Measurements from ENCODE around the gene CADPS.

CADPS gene

GRCh38 chr3:62607287-62608029 is 267.8 kb downstream of the CADPS start:
- H3K9ac ChIP-seq (ENCODE audit: low read length), result no peak overlapping the region
- peaks cover 31% of the 10 kb centered on the region for H3K4me1 ChIP-seq (ENCODE audit: control insufficient read depth, insufficient read depth, low read length)
- no peaks in the 10 kb centered on the region for H3K9me3 ChIP-seq (ENCODE audit: control insufficient read depth, low read length)
- H3K27me3 ChIP-seq (ENCODE audit: control insufficient read depth, insufficient read depth, low read length), result no peaks in the 10 kb centered on the region
- no peak overlapping the region for H3K4me3 ChIP-seq (ENCODE audit: low read length)
- no peaks in the 10 kb centered on the region for H3K36me3 ChIP-seq (ENCODE audit: control insufficient read depth, insufficient read depth, low read length)

- H3K4me3 ChIP-seq (ENCODE audit: low read length), result no peak overlapping the region
- no peaks in the 10 kb centered on the region for H3K27me3 ChIP-seq (ENCODE audit: control insufficient read depth, insufficient read depth, low read length)
- H3K36me3 ChIP-seq (ENCODE audit: control insufficient read depth, insufficient read depth, low read length), result no peaks in the 10 kb centered on the region
- no peaks in the 10 kb centered on the region for H3K9me3 ChIP-seq (ENCODE audit: control insufficient read depth, low read length)
- H3K4me1 ChIP-seq (ENCODE audit: control insufficient read depth, insufficient read depth, low read length), result peaks cover 48% of the 10 kb centered on the region
- H3K9ac ChIP-seq (ENCODE audit: low read length), result no peak overlapping the region
These were observed 269.7 kb downstream of the CADPS start for GRCh38 chr3:62605413-62606068.

- Histone ChIP-seq H3K9ac (ENCODE audit: low read length) (no peak overlapping the region), H3K36me3 (ENCODE audit: control insufficient read depth, insufficient read depth, low read length) (no peaks in the 10 kb centered on the region), H3K9me3 (ENCODE audit: control insufficient read depth, low read length) (no peaks in the 10 kb centered on the region), H3K4me3 (ENCODE audit: low read length) (no peak overlapping the region), H3K27me3 (ENCODE audit: control insufficient read depth, insufficient read depth, low read length) (no peaks in the 10 kb centered on the region), H3K4me1 (ENCODE audit: control insufficient read depth, insufficient read depth, low read length) (peaks cover 48% of the 10 kb centered on the region)
These were observed 270.4 kb downstream of the CADPS start for GRCh38 chr3:62604751-62605351.

- Histone ChIP-seq H3K9me3 (ENCODE audit: control insufficient read depth, low read length) (no peaks in the 10 kb centered on the region), H3K36me3 (ENCODE audit: control insufficient read depth, insufficient read depth, low read length) (no peaks in the 10 kb centered on the region), H3K9ac (ENCODE audit: low read length) (no peak overlapping the region), H3K27me3 (ENCODE audit: control insufficient read depth, insufficient read depth, low read length) (no peaks in the 10 kb centered on the region), H3K4me1 (ENCODE audit: control insufficient read depth, insufficient read depth, low read length) (peaks cover 47% of the 10 kb centered on the region), H3K4me3 (ENCODE audit: low read length) (no peak overlapping the region)
These were observed 270.9 kb downstream of the CADPS start for GRCh38 chr3:62604298-62604697.

- peaks cover 40% of the 10 kb centered on the region for H3K4me1 ChIP-seq (ENCODE audit: control insufficient read depth, insufficient read depth, low read length)
- H3K9me3 ChIP-seq (ENCODE audit: control insufficient read depth, low read length), result no peaks in the 10 kb centered on the region
- no peak overlapping the region for H3K4me3 ChIP-seq (ENCODE audit: low read length)
- H3K36me3 ChIP-seq (ENCODE audit: control insufficient read depth, insufficient read depth, low read length), result no peaks in the 10 kb centered on the region
- H3K27me3 ChIP-seq (ENCODE audit: control insufficient read depth, insufficient read depth, low read length), result no peaks in the 10 kb centered on the region
- H3K9ac ChIP-seq (ENCODE audit: low read length), result no peak overlapping the region
These were observed 272.2 kb downstream of the CADPS start for GRCh38 chr3:62602987-62603386.

GRCh38 chr3:62602129-62602770 is 273.0 kb downstream of the CADPS start:
- no peak overlapping the region for H3K4me3 ChIP-seq (ENCODE audit: low read length)
- no peaks in the 10 kb centered on the region for H3K9me3 ChIP-seq (ENCODE audit: control insufficient read depth, low read length)
- H3K4me1 ChIP-seq (ENCODE audit: control insufficient read depth, insufficient read depth, low read length), result peaks cover 38% of the 10 kb centered on the region
- H3K9ac ChIP-seq (ENCODE audit: low read length), result no peak overlapping the region
- no peaks in the 10 kb centered on the region for H3K27me3 ChIP-seq (ENCODE audit: control insufficient read depth, insufficient read depth, low read length)
- no peaks in the 10 kb centered on the region for H3K36me3 ChIP-seq (ENCODE audit: control insufficient read depth, insufficient read depth, low read length)

GRCh38 chr3:62601238-62602070 is 273.8 kb downstream of the CADPS start:
- Histone ChIP-seq H3K27me3 (ENCODE audit: control insufficient read depth, insufficient read depth, low read length) (no peaks in the 10 kb centered on the region), H3K9me3 (ENCODE audit: control insufficient read depth, low read length) (no peaks in the 10 kb centered on the region), H3K36me3 (ENCODE audit: control insufficient read depth, insufficient read depth, low read length) (no peaks in the 10 kb centered on the region), H3K4me3 (ENCODE audit: low read length) (no peak overlapping the region), H3K9ac (ENCODE audit: low read length) (no peak overlapping the region), H3K4me1 (ENCODE audit: control insufficient read depth, insufficient read depth, low read length) (peaks cover 39% of the 10 kb centered on the region)

GRCh38 chr3:62600033-62600432 is 275.2 kb downstream of the CADPS start:
- no peak overlapping the region for H3K9ac ChIP-seq (ENCODE audit: low read length)

GRCh38 chr3:62597491-62597890 is 277.7 kb downstream of the CADPS start:
- no peaks in the 10 kb centered on the region for H3K9me3 ChIP-seq (ENCODE audit: control insufficient read depth, low read length)
- no peaks in the 10 kb centered on the region for H3K36me3 ChIP-seq (ENCODE audit: control insufficient read depth, insufficient read depth, low read length)
- no peak overlapping the region for H3K9ac ChIP-seq (ENCODE audit: low read length)
- H3K4me3 ChIP-seq (ENCODE audit: low read length), result no peak overlapping the region
- no peaks in the 10 kb centered on the region for H3K27me3 ChIP-seq (ENCODE audit: control insufficient read depth, insufficient read depth, low read length)
- peaks cover 31% of the 10 kb centered on the region for H3K4me1 ChIP-seq (ENCODE audit: control insufficient read depth, insufficient read depth, low read length)

More at GRCh38 chr3:62600033-62600432, 275.2 kb downstream of the CADPS start:
- H3K4me3 ChIP-seq (ENCODE audit: low read length), result no peak overlapping the region
- H3K36me3 ChIP-seq (ENCODE audit: control insufficient read depth, insufficient read depth, low read length), result no peaks in the 10 kb centered on the region
- H3K4me1 ChIP-seq (ENCODE audit: control insufficient read depth, insufficient read depth, low read length), result peaks cover 38% of the 10 kb centered on the region
- H3K9me3 ChIP-seq (ENCODE audit: control insufficient read depth, low read length), result no peaks in the 10 kb centered on the region
- H3K27me3 ChIP-seq (ENCODE audit: control insufficient read depth, insufficient read depth, low read length), result no peaks in the 10 kb centered on the region

- H3K27me3 ChIP-seq (ENCODE audit: control insufficient read depth, insufficient read depth, low read length), result no peaks in the 10 kb centered on the region
- H3K9me3 ChIP-seq (ENCODE audit: control insufficient read depth, low read length), result no peaks in the 10 kb centered on the region
- peaks cover 17% of the 10 kb centered on the region for H3K4me1 ChIP-seq (ENCODE audit: control insufficient read depth, insufficient read depth, low read length)
- H3K4me3 ChIP-seq (ENCODE audit: low read length), result no peak overlapping the region
- no peak overlapping the region for H3K9ac ChIP-seq (ENCODE audit: low read length)
- no peaks in the 10 kb centered on the region for H3K36me3 ChIP-seq (ENCODE audit: control insufficient read depth, insufficient read depth, low read length)
These were observed 282.8 kb downstream of the CADPS start for GRCh38 chr3:62592408-62592807.

- no peaks in the 10 kb centered on the region for H3K36me3 ChIP-seq (ENCODE audit: control insufficient read depth, insufficient read depth, low read length)
- no peak overlapping the region for H3K9ac ChIP-seq (ENCODE audit: low read length)
- H3K4me3 ChIP-seq (ENCODE audit: low read length), result no peak overlapping the region
- H3K9me3 ChIP-seq (ENCODE audit: control insufficient read depth, low read length), result no peaks in the 10 kb centered on the region
- H3K4me1 ChIP-seq (ENCODE audit: control insufficient read depth, insufficient read depth, low read length), result peaks cover 13% of the 10 kb centered on the region
- no peaks in the 10 kb centered on the region for H3K27me3 ChIP-seq (ENCODE audit: control insufficient read depth, insufficient read depth, low read length)
These were observed 286.1 kb downstream of the CADPS start for GRCh38 chr3:62589078-62589477.

Measured in mucosa of stomach (tissue), 1 donor.